Measurements from ENCODE around the gene ADAMTSL2. TPM values are rescaled to one million over a fixed set of nuclear protein-coding genes. Genes with fewer than 3 reads are reported as not detected.

The ADAMTSL2 gene
- total RNA-seq, 1 experiment from 2014 or later: 0.87 TPM

GRCh38 chr9:133512253-133513213 is 22.0 kb upstream of the ADAMTSL2 start:
- H3K4me3 Mint-ChIP-seq: no peak overlapping the region
- DNase-seq (ENCODE audit: low spot score) (no peak), ATAC-seq (no peak)
- no peaks in the 10 kb centered on the region for H3K9me3 Mint-ChIP-seq
- peaks cover 14% of the 10 kb centered on the region for H3K4me1 Mint-ChIP-seq
- CTCF ChIA-PET: interaction anchor here (1.1 to 1.9 kb wide), 5 partner anchors 11 to 230 kb away, joined by 3 to 8 read pairs (median 4); no protein-coding TSS in a partner anchor
- POLR2A ChIA-PET: interaction anchor here (0.7 kb wide), 1 partner anchor 360 kb away, joined by 3 read pairs; no protein-coding TSS in a partner anchor
- no peaks in the 10 kb centered on the region for H3K27me3 Mint-ChIP-seq (ENCODE audit: low read depth)
- H3K36me3 Mint-ChIP-seq: no peaks in the 10 kb centered on the region
- TF ChIP-seq FOXP1 (CRISPR knock-in tag; IDR thresholded peaks at IDR 0.05; ENCODE audit: borderline replicate concordance) (0 out of 2 replicates have a peak, but pooled peaks have one; percentile 31), NFE2L1 (CRISPR knock-in tag; IDR thresholded peaks at IDR 0.05) (0 out of 2 replicates have a peak, but pooled peaks have one; percentile 41)
- TF ChIP-seq, protein P1, sequence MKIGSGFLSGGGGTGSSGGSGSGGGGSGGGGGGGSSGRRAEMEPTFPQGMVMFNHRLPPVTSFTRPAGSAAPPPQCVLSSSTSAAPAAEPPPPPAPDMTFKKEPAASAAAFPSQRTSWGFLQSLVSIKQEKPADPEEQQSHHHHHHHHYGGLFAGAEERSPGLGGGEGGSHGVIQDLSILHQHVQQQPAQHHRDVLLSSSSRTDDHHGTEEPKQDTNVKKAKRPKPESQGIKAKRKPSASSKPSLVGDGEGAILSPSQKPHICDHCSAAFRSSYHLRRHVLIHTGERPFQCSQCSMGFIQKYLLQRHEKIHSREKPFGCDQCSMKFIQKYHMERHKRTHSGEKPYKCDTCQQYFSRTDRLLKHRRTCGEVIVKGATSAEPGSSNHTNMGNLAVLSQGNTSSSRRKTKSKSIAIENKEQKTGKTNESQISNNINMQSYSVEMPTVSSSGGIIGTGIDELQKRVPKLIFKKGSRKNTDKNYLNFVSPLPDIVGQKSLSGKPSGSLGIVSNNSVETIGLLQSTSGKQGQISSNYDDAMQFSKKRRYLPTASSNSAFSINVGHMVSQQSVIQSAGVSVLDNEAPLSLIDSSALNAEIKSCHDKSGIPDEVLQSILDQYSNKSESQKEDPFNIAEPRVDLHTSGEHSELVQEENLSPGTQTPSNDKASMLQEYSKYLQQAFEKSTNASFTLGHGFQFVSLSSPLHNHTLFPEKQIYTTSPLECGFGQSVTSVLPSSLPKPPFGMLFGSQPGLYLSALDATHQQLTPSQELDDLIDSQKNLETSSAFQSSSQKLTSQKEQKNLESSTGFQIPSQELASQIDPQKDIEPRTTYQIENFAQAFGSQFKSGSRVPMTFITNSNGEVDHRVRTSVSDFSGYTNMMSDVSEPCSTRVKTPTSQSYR (CRISPR knock-in tag; IDR thresholded peaks at IDR 0.05): no peak
- TF ChIP-seq, protein P2, sequence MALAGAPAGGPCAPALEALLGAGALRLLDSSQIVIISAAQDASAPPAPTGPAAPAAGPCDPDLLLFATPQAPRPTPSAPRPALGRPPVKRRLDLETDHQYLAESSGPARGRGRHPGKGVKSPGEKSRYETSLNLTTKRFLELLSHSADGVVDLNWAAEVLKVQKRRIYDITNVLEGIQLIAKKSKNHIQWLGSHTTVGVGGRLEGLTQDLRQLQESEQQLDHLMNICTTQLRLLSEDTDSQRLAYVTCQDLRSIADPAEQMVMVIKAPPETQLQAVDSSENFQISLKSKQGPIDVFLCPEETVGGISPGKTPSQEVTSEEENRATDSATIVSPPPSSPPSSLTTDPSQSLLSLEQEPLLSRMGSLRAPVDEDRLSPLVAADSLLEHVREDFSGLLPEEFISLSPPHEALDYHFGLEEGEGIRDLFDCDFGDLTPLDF (CRISPR knock-in tag; IDR thresholded peaks at IDR 0.05): no peak
- H3K27ac Mint-ChIP-seq: no peak overlapping the region

DNA sequence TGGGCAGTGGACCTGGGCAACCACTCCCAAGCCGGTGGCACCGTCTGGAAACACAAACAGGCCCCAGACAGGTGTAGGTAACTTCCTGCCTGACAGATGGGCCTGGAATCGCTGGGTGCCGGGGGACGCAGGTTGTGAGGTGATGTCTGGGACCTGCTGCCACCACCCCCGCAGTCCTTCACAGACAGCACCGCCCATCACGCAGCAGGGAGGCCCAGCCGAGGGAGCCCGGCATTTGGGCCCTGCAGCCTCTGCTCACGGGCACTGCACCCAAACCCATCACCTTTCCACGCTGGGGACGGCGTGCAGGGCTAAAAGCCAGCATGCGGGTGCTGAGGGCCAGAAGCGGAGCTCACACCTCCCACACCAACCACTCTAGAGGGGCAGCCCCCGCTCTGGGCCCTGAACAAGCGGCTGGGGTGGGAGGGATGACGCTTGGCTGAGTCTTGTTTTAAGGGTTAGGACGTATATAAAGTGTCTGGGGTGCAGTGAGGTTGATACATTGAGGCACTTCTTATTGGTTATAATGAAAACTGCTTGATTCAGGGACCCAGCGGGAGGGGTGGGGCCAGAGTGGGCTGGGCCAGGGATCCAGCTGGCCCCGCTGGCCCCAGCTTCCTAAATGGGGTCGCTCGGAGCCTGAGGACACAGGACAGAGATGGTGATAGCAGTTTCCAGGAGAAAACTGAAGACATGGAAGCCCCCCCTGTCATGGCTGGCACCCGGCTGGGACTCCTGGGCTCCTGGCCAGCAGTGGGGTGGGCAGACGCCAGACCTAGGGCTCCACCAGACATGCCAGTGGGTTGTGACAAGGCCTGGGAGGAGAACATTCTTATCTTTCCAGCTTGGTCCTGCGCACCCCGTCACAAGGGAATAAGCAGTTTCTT is 21.0 kb upstream of the ADAMTSL2 start:
- Mint-ChIP-seq H3K9me3 (no peaks in the 10 kb centered on the region), H3K4me3 (no peak overlapping the region), H3K36me3 (no peaks in the 10 kb centered on the region), H3K27me3 (ENCODE audit: low read depth) (no peaks in the 10 kb centered on the region), H3K27ac (no peak overlapping the region), H3K4me1 (peaks cover 14% of the 10 kb centered on the region)
- ATAC-seq (no peak), DNase-seq (ENCODE audit: low spot score) (no peak)
- CTCF ChIA-PET: interaction anchor here (0.6 to 1.9 kb wide), 6 partner anchors 10 to 229 kb away, joined by 3 to 8 read pairs (median 4); no protein-coding TSS in a partner anchor
- POLR2A ChIA-PET: interaction anchor here (0.7 kb wide), 1 partner anchor 361 kb away, joined by 3 read pairs; no protein-coding TSS in a partner anchor
- TF ChIP-seq USF1 (CRISPR knock-in tag; IDR thresholded peaks at IDR 0.05): no peak
- no peak for TF ChIP-seq NR3C1 (CRISPR knock-in tag; conservative IDR thresholded peaks at IDR 0.05; ENCODE audit: low read depth)
- TF ChIP-seq OVOL2 (CRISPR knock-in tag; IDR thresholded peaks at IDR 0.05; ENCODE audit: borderline replicate concordance): no peak
- no peak for TF ChIP-seq ZBTB21 (CRISPR knock-in tag; IDR thresholded peaks at IDR 0.05; ENCODE audit: borderline replicate concordance)
- TF ChIP-seq, protein P3, sequence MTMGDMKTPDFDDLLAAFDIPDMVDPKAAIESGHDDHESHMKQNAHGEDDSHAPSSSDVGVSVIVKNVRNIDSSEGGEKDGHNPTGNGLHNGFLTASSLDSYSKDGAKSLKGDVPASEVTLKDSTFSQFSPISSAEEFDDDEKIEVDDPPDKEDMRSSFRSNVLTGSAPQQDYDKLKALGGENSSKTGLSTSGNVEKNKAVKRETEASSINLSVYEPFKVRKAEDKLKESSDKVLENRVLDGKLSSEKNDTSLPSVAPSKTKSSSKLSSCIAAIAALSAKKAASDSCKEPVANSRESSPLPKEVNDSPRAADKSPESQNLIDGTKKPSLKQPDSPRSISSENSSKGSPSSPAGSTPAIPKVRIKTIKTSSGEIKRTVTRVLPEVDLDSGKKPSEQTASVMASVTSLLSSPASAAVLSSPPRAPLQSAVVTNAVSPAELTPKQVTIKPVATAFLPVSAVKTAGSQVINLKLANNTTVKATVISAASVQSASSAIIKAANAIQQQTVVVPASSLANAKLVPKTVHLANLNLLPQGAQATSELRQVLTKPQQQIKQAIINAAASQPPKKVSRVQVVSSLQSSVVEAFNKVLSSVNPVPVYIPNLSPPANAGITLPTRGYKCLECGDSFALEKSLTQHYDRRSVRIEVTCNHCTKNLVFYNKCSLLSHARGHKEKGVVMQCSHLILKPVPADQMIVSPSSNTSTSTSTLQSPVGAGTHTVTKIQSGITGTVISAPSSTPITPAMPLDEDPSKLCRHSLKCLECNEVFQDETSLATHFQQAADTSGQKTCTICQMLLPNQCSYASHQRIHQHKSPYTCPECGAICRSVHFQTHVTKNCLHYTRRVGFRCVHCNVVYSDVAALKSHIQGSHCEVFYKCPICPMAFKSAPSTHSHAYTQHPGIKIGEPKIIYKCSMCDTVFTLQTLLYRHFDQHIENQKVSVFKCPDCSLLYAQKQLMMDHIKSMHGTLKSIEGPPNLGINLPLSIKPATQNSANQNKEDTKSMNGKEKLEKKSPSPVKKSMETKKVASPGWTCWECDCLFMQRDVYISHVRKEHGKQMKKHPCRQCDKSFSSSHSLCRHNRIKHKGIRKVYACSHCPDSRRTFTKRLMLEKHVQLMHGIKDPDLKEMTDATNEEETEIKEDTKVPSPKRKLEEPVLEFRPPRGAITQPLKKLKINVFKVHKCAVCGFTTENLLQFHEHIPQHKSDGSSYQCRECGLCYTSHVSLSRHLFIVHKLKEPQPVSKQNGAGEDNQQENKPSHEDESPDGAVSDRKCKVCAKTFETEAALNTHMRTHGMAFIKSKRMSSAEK (CRISPR knock-in tag; IDR thresholded peaks at IDR 0.05; ENCODE audit: borderline replicate concordance): no peak
- no peak for TF ChIP-seq ZNF512 (CRISPR knock-in tag; IDR thresholded peaks at IDR 0.05; ENCODE audit: borderline replicate concordance)
- TF ChIP-seq CBFB (CRISPR knock-in tag; IDR thresholded peaks at IDR 0.05; ENCODE audit: low read depth): no peak
- TF ChIP-seq STAT6 (CRISPR knock-in tag; conservative IDR thresholded peaks at IDR 0.05; ENCODE audit: low read depth): no peak
- TF ChIP-seq GTF2I (CRISPR knock-in tag; conservative IDR thresholded peaks at IDR 0.05): no peak
- TF ChIP-seq, protein P4, sequence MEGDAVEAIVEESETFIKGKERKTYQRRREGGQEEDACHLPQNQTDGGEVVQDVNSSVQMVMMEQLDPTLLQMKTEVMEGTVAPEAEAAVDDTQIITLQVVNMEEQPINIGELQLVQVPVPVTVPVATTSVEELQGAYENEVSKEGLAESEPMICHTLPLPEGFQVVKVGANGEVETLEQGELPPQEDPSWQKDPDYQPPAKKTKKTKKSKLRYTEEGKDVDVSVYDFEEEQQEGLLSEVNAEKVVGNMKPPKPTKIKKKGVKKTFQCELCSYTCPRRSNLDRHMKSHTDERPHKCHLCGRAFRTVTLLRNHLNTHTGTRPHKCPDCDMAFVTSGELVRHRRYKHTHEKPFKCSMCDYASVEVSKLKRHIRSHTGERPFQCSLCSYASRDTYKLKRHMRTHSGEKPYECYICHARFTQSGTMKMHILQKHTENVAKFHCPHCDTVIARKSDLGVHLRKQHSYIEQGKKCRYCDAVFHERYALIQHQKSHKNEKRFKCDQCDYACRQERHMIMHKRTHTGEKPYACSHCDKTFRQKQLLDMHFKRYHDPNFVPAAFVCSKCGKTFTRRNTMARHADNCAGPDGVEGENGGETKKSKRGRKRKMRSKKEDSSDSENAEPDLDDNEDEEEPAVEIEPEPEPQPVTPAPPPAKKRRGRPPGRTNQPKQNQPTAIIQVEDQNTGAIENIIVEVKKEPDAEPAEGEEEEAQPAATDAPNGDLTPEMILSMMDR (IDR thresholded peaks at IDR 0.05): no peak
